HEK293T (cell line): ENCODE results near the gene TEX12.

Source experiments
- ARNT ChIP-seq: fragments of 450-650 bp; IDR thresholded peaks from 2 replicates; pipeline ENCODE4 v1.6.1; 2017; ENCODE audit warnings: mild to moderate bottlenecking
- ELF4 ChIP-seq: fragments of 450-650 bp; IDR thresholded peaks from 2 replicates; pipeline ENCODE4 v1.6.1; 2017; ENCODE audit warnings: antibody characterized with exemption
- FOXM1 ChIP-seq: fragments of 450-650 bp; IDR thresholded peaks from 2 replicates; pipeline ENCODE4 v1.6.1; 2017; ENCODE audit warnings: mild to moderate bottlenecking, borderline replicate concordance
- HDGF ChIP-seq: fragments of 450-650 bp; IDR thresholded peaks from 2 replicates; pipeline ENCODE4 v1.6.1; 2017; ENCODE audit warnings: antibody characterized with exemption, borderline replicate concordance
- NFRKB ChIP-seq: fragments of 450-650 bp; IDR thresholded peaks from 2 replicates; pipeline ENCODE4 v1.6.1; 2016; ENCODE audit warnings: mild to moderate bottlenecking, moderate library complexity
- SP1 ChIP-seq: fragments of 450-650 bp; IDR thresholded peaks from 2 replicates; pipeline ENCODE4 v1.6.1; 2017
- SUZ12 ChIP-seq: fragments of 450-650 bp; IDR thresholded peaks from 2 replicates; pipeline ENCODE4 v1.6.1; 2016; ENCODE audit warnings: mild to moderate bottlenecking

DNA sequence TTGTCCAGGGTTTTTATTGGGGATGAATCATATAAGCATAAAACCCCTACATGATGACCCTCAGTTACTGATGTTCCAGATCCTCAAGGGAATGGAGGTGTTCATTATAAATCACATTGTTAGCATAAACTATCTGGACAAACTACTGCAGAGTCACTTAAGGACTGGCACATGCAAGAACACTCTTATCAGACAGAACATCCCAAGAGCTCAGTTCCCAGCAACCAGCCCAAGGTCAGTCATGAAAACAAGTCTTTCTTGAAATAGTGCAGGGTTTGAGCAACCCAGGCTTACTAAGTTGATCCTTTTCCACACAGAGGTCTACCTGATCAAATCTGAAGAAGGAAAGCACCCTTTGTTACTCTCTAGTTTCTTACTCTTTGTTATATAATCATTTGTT, 45.5 kb downstream of the TEX12 start:
- no peak for TF ChIP-seq SP1
- no peak for TF ChIP-seq ELF4
- no peak for TF ChIP-seq ARNT
- no peak for TF ChIP-seq FOXM1
- TF ChIP-seq HDGF, result no peak
- TF ChIP-seq SUZ12, result no peak
- no peak for TF ChIP-seq NFRKB
